GM12878 (cell line): ENCODE results near the gene JUN. TPM values are rescaled to one million over a fixed set of nuclear protein-coding genes. Genes with fewer than 3 reads are reported as not detected.

Source experiments
- BACH1 ChIP-seq: fragments of 450-650 bp; IDR thresholded peaks from 2 replicates; pipeline ENCODE4 v1.6.1; 2017; ENCODE audit warnings: mild to moderate bottlenecking, borderline replicate concordance
- BMI1 ChIP-seq: fragments of 450-650 bp; IDR thresholded peaks from 2 replicates; pipeline ENCODE4 v1.6.1; 2016; ENCODE audit warnings: mild to moderate bottlenecking, moderate library complexity, borderline replicate concordance
- GATAD2B ChIP-seq: fragments of 450-650 bp; conservative IDR thresholded peaks from 2 replicates; pipeline ENCODE4 v1.6.1; 2017; ENCODE audit warnings: low read depth, mild to moderate bottlenecking, moderate library complexity
- HDAC6 ChIP-seq: fragments of 200-600 bp; sonication (generic); IDR thresholded peaks from one replicate; pipeline ENCODE4 v1.8.0; 2017; ENCODE audit warnings: antibody characterized with exemption; ENCODE audit not compliant: unreplicated experiment
- HDGF ChIP-seq: fragments of 450-650 bp; IDR thresholded peaks from 2 replicates; pipeline ENCODE4 v1.6.1; 2016; ENCODE audit warnings: antibody characterized with exemption
- IRF4 ChIP-seq: IDR thresholded peaks from 2 replicates; pipeline ENCODE4 v1.6.1; 2011; ENCODE audit warnings: low read depth, low read length
- JUNB ChIP-seq: IDR thresholded peaks from 2 replicates; pipeline ENCODE4 v1.6.1; 2016; ENCODE audit warnings: antibody characterized with exemption, mild to moderate bottlenecking
- JUND ChIP-seq: IDR thresholded peaks from 2 replicates; pipeline ENCODE4 v1.6.1; 2012; ENCODE audit warnings: low read depth, mild to moderate bottlenecking, low read length, improper control_type of control experiment, moderate library complexity
- MEF2B ChIP-seq: fragments of 450-650 bp; IDR thresholded peaks from 2 replicates; pipeline ENCODE4 v1.6.1; 2018; ENCODE audit warnings: mild to moderate bottlenecking, moderate library complexity; ENCODE audit not compliant: partially characterized antibody, poor library complexity, severe bottlenecking
- PAX5 ChIP-seq: IDR thresholded peaks from 2 replicates; pipeline ENCODE4 v1.6.1; 2011; ENCODE audit warnings: low read depth, low read length, borderline replicate concordance
- POLR2AphosphoS2 ChIP-seq: IDR thresholded peaks from 2 replicates; pipeline ENCODE4 v1.6.1; 2011; ENCODE audit warnings: low read depth, mild to moderate bottlenecking, low read length, improper control_type of control experiment, moderate library complexity
- SMAD5 ChIP-seq: IDR thresholded peaks from 2 replicates; pipeline ENCODE4 v1.6.1; 2016; ENCODE audit warnings: antibody characterized with exemption, low read depth
- TCF3 ChIP-seq: IDR thresholded peaks from 2 replicates; pipeline ENCODE4 v1.6.1; 2012; ENCODE audit warnings: low read depth, mild to moderate bottlenecking, low read length, borderline replicate concordance; ENCODE audit not compliant: insufficient read depth
- polyA plus RNA-seq, 11 experiments: library from polyadenylated mRNA; depleted of rRNA in 4 of 11; unstranded in 6 of 11; stranded (reverse) in 5 of 11; fragments of >200 nt; fragmentation: Nextera tagmentation in 4 of 11; fragmentation: Illumina TruSeq in 1 of 11; extraction: Ambion mirVana in 4 of 11; extraction: Trizol in 1 of 11; gene quantifications; 1 replicate in 1 of 11; 2 replicates in 10 of 11; pipeline versions ENCODE4 v1.2.1 to v1.2.3, GENCODE V29; 2011 to 2016; ENCODE audit warnings: inconsistent platforms in 2 of 11, missing spikeins in 2 of 11, low read depth in 1 of 11
- total RNA-seq, 4 experiments: library from RNA; depleted of rRNA in 3 of 4; stranded (reverse); fragments of >200 nt in 3 of 4; fragmentation: Illumina TruSeq in 1 of 4; extraction: Trizol in 1 of 4; gene quantifications; 2 replicates each; pipeline versions ENCODE4 v1.2.1 to v1.2.3, GENCODE V29; 2013 to 2021
- TF ChIP-seq, protein P1 (sequence below): fragments of 450-650 bp; formaldehyde crosslinking; IDR thresholded peaks from 2 replicates; pipeline ENCODE4 v1.4.0; 2020; ENCODE audit warnings: mild to moderate bottlenecking, moderate library complexity
- TF ChIP-seq, protein P2 (sequence below): fragments of 450-650 bp; IDR thresholded peaks from 2 replicates; pipeline ENCODE4 v1.6.1; 2018; ENCODE audit warnings: borderline replicate concordance, mild to moderate bottlenecking; ENCODE audit not compliant: partially characterized antibody
- TF ChIP-seq, protein P3 (sequence below): IDR thresholded peaks from 2 replicates; pipeline ENCODE4 v1.6.1; 2011; ENCODE audit warnings: mild to moderate bottlenecking, low read depth, low read length, moderate library complexity; ENCODE audit not compliant: insufficient replicate concordance
- TF ChIP-seq, protein P4 (sequence below): IDR thresholded peaks from 2 replicates; pipeline ENCODE4 v1.6.1; 2011; ENCODE audit warnings: borderline replicate concordance, low read depth, mild to moderate bottlenecking, moderate library complexity, mixed read lengths, low read length; ENCODE audit not compliant: insufficient read depth; ENCODE audit errors: extremely low read length

Gene JUN
- total and polyA plus RNA-seq, 10 of the 15 experiments (the other 5 are each of a cell fraction or from before 2014, with no cell fraction given), result 0.18 to 8.4 (median 2.8) TPM

DNA sequence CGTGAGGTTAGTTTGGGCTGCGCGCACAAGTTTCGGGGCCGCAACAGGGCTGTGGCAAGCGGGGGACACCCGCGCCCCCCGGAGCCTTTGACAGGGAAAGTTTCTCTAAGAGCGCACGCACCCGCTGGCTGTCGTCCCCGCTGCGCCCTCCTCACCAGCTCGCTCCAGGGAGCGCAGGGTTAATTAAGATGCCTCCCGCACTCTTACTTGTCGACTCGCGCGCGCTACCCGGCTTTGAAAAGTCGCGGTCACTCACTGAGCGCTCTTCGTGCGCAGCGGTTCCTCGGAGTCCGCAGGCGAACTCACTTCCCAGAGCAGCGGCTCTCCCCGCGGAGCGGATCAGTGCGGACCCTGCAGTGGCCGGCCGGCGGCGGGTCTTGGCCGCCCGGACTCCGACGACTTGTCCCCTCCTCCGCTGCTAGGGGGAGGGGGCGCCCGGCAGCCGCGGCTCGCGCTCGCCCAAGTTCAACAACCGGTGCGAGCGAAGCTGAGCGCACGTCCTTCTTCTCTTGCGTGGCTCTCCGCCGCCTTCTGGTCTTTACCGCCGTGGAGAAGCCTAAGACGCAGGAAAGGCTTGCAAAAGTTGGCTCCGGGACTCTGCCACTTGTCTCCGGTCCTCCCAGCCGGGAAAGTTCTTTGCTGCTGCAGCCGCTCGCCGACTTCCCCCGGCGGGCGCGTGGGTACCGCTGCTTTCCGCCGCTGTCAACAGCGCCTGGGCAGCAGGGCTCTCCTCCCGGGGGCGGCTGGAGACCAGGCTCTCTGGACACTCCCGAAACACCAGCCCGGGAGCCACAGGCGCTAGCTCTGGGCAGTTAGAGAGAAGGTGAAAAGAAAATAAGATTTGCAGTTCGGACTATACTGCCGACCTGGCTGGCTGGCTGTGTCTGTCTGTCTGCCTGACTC is 506 bp downstream of the JUN start (continued):
- TF ChIP-seq SMAD5, result no peak
- TF ChIP-seq IRF4, result no peak
- TF ChIP-seq JUND, result no peak
- TF ChIP-seq GATAD2B, result 0 out of 2 replicates have a peak, but pooled peaks have one; percentile 27
- TF ChIP-seq, protein P1, sequence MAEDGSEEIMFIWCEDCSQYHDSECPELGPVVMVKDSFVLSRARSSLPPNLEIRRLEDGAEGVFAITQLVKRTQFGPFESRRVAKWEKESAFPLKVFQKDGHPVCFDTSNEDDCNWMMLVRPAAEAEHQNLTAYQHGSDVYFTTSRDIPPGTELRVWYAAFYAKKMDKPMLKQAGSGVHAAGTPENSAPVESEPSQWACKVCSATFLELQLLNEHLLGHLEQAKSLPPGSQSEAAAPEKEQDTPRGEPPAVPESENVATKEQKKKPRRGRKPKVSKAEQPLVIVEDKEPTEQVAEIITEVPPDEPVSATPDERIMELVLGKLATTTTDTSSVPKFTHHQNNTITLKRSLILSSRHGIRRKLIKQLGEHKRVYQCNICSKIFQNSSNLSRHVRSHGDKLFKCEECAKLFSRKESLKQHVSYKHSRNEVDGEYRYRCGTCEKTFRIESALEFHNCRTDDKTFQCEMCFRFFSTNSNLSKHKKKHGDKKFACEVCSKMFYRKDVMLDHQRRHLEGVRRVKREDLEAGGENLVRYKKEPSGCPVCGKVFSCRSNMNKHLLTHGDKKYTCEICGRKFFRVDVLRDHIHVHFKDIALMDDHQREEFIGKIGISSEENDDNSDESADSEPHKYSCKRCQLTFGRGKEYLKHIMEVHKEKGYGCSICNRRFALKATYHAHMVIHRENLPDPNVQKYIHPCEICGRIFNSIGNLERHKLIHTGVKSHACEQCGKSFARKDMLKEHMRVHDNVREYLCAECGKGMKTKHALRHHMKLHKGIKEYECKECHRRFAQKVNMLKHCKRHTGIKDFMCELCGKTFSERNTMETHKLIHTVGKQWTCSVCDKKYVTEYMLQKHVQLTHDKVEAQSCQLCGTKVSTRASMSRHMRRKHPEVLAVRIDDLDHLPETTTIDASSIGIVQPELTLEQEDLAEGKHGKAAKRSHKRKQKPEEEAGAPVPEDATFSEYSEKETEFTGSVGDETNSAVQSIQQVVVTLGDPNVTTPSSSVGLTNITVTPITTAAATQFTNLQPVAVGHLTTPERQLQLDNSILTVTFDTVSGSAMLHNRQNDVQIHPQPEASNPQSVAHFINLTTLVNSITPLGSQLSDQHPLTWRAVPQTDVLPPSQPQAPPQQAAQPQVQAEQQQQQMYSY (CRISPR knock-in tag), result no peak
- no peak for TF ChIP-seq HDGF
- no peak for TF ChIP-seq BMI1
- TF ChIP-seq, protein P2, sequence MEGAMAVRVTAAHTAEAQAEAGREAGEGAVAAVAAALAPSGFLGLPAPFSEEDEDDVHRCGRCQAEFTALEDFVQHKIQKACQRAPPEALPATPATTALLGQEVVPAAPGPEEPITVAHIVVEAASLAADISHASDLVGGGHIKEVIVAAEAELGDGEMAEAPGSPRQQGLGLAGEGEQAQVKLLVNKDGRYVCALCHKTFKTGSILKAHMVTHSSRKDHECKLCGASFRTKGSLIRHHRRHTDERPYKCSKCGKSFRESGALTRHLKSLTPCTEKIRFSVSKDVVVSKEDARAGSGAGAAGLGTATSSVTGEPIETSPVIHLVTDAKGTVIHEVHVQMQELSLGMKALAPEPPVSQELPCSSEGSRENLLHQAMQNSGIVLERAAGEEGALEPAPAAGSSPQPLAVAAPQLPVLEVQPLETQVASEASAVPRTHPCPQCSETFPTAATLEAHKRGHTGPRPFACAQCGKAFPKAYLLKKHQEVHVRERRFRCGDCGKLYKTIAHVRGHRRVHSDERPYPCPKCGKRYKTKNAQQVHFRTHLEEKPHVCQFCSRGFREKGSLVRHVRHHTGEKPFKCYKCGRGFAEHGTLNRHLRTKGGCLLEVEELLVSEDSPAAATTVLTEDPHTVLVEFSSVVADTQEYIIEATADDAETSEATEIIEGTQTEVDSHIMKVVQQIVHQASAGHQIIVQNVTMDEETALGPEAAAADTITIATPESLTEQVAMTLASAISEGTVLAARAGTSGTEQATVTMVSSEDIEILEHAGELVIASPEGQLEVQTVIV, result no peak
- TF ChIP-seq BACH1, result peak; percentile 87
- TF ChIP-seq TCF3, result no peak
- TF ChIP-seq POLR2AphosphoS2, result no peak; the same call in 1 of the 2 replicates
- no peak for TF ChIP-seq MEF2B
- TF ChIP-seq JUNB, result no peak
- peak; percentile 63 for TF ChIP-seq HDAC6
- TF ChIP-seq, protein P3, sequence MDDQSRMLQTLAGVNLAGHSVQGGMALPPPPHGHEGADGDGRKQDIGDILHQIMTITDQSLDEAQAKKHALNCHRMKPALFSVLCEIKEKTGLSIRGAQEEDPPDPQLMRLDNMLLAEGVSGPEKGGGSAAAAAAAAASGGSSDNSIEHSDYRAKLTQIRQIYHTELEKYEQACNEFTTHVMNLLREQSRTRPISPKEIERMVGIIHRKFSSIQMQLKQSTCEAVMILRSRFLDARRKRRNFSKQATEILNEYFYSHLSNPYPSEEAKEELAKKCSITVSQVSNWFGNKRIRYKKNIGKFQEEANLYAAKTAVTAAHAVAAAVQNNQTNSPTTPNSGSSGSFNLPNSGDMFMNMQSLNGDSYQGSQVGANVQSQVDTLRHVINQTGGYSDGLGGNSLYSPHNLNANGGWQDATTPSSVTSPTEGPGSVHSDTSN, result no peak
- no peak for TF ChIP-seq PAX5
- TF ChIP-seq, protein P4, sequence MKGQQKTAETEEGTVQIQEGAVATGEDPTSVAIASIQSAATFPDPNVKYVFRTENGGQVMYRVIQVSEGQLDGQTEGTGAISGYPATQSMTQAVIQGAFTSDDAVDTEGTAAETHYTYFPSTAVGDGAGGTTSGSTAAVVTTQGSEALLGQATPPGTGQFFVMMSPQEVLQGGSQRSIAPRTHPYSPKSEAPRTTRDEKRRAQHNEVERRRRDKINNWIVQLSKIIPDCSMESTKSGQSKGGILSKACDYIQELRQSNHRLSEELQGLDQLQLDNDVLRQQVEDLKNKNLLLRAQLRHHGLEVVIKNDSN, result no peak
